HUES64 (cell line): ENCODE results near the gene NHS.
A peak's percentile ranks its signal among the peaks of the same experiment; 100 is the strongest.

Experiments
- H3K27ac ChIP-seq: 2 replicates; pipeline ENCODE4 v1.7.0; 2013; ENCODE audit warnings: low read depth, low read length, inconsistent platforms
- H3K27me3 ChIP-seq: 2 replicates; pipeline ENCODE4 v1.6.1; 2013; ENCODE audit warnings: mild to moderate bottlenecking, low read length; ENCODE audit not compliant: insufficient read depth
- H3K36me3 ChIP-seq: 2 replicates; pipeline ENCODE4 v1.6.1; 2013; ENCODE audit warnings: mild to moderate bottlenecking, low read length; ENCODE audit not compliant: insufficient read depth
- H3K4me1 ChIP-seq: 2 replicates; pipeline ENCODE4 v1.6.1; 2013; ENCODE audit warnings: mild to moderate bottlenecking, low read length, moderate library complexity; ENCODE audit not compliant: insufficient read depth
- H3K4me3 ChIP-seq: 2 replicates; pipeline ENCODE4 v1.5.1; 2013; ENCODE audit warnings: mild to moderate bottlenecking, low read length, moderate library complexity
- H3K9ac ChIP-seq: 2 replicates; pipeline ENCODE4 v1.6.1; 2013; ENCODE audit warnings: mild to moderate bottlenecking, low read depth, low read length
- H3K9me3 ChIP-seq: 2 replicates; pipeline ENCODE4 v1.6.1; 2013; ENCODE audit warnings: low read depth, low read length; ENCODE audit not compliant: insufficient read depth
- WGBS: fragments of 150-250, 120-280 bp; methylation state at CpG from one replicate; pipeline ENCODE4 v1.1.7; 2013; ENCODE audit warnings: missing lambda C conversion rate; 5-methylcytosine and 5-hydroxymethylcytosine counted together

Gene NHS

GRCh38 chrX:17735406-17735805 lies 360.4 kb downstream of the NHS start:
- Histone ChIP-seq H3K4me3 (no peak overlapping the region), H3K9me3 (no peaks in the 10 kb centered on the region), H3K4me1 (no peaks in the 10 kb centered on the region), H3K27me3 (peaks cover 27% of the 10 kb centered on the region), H3K9ac (no peak overlapping the region), H3K36me3 (no peaks in the 10 kb centered on the region), H3K27ac (no peak overlapping the region)
- WGBS: 90% methylated on average over 5 of the region's 5 CpGs

GRCh38 chrX:17736478-17736855 lies 361.5 kb downstream of the NHS start:
- peak overlapping the region; percentile 56 for H3K4me3 ChIP-seq
- peak overlapping the region; percentile 61; the same call in 1 of the 2 replicates for H3K9ac ChIP-seq

GRCh38 chrX:17736856-17737709 lies 362.1 kb downstream of the NHS start, which contains the start of gene SCML1:
SCML1 (plus strand) TSS chrX:17737493; CDS start chrX:17744187, 6,694 bp downstream.
- Histone ChIP-seq H3K27ac (peak within 1 kb of the TSS; percentile 54; the same call in 1 of the 2 replicates), H3K27me3 (peaks cover 27% of the 10 kb centered on the region), H3K4me3 (peak within 1 kb of the TSS; percentile 66), H3K9ac (peak within 1 kb of the TSS; percentile 61; the same call in 1 of the 2 replicates), H3K9me3 (no peaks in the 10 kb centered on the region), H3K36me3 (no peaks in the 10 kb centered on the region), H3K4me1 (no peaks in the 10 kb centered on the region)
- WGBS: under 1% methylated on average over 58 of the region's 67 CpGs

More at GRCh38 chrX:17736478-17736855, 361.5 kb downstream of the NHS start:
- 79% methylated on average over 4 of the region's 5 CpGs for WGBS
- Histone ChIP-seq H3K36me3 (no peaks in the 10 kb centered on the region), H3K9me3 (no peaks in the 10 kb centered on the region), H3K27me3 (peaks cover 27% of the 10 kb centered on the region), H3K27ac (peak overlapping the region; percentile 54; the same call in 1 of the 2 replicates), H3K4me1 (no peaks in the 10 kb centered on the region)

- Histone ChIP-seq H3K27me3 (peaks cover 27% of the 10 kb centered on the region), H3K9me3 (no peaks in the 10 kb centered on the region), H3K27ac (no peak overlapping the region), H3K4me1 (no peaks in the 10 kb centered on the region), H3K9ac (no peak overlapping the region), H3K36me3 (no peaks in the 10 kb centered on the region), H3K4me3 (peak overlapping the region; percentile 66)
- WGBS: 2% methylated on average over 14 of the region's 15 CpGs
Measured at GRCh38 chrX:17737710-17737985, 362.6 kb downstream of the NHS start.

GRCh38 chrX:17737986-17738713 lies 363.1 kb downstream of the NHS start:
- H3K9me3 ChIP-seq: no peaks in the 10 kb centered on the region
- H3K36me3 ChIP-seq: no peaks in the 10 kb centered on the region
- under 1% methylated on average over 45 of the region's 45 CpGs for WGBS
- no peak overlapping the region for H3K9ac ChIP-seq
- H3K4me1 ChIP-seq: no peaks in the 10 kb centered on the region
- H3K4me3 ChIP-seq: peak overlapping the region; percentile 66
- no peak overlapping the region for H3K27ac ChIP-seq
- peaks cover 27% of the 10 kb centered on the region for H3K27me3 ChIP-seq

GRCh38 chrX:17738737-17739535 lies 363.9 kb downstream of the NHS start:
- peak overlapping the region; percentile 66 for H3K4me3 ChIP-seq
- peaks cover 27% of the 10 kb centered on the region for H3K27me3 ChIP-seq
- H3K9ac ChIP-seq: no peak overlapping the region
- no peaks in the 10 kb centered on the region for H3K4me1 ChIP-seq
- H3K36me3 ChIP-seq: no peaks in the 10 kb centered on the region
- no peak overlapping the region for H3K27ac ChIP-seq
- H3K9me3 ChIP-seq: no peaks in the 10 kb centered on the region
- WGBS: 73% methylated on average over 6 of the region's 6 CpGs

- Histone ChIP-seq H3K36me3 (no peaks in the 10 kb centered on the region), H3K9ac (no peak overlapping the region), H3K9me3 (no peaks in the 10 kb centered on the region), H3K4me3 (no peak overlapping the region), H3K4me1 (no peaks in the 10 kb centered on the region), H3K27ac (no peak overlapping the region), H3K27me3 (peaks cover 27% of the 10 kb centered on the region)
- WGBS: 91% methylated on average over 11 of the region's 11 CpGs
Measured at GRCh38 chrX:17740137-17741122, 365.4 kb downstream of the NHS start.

GRCh38 chrX:17741123-17741511 lies 366.1 kb downstream of the NHS start:
- Histone ChIP-seq H3K27me3 (peaks cover 27% of the 10 kb centered on the region), H3K4me3 (no peak overlapping the region), H3K9me3 (no peaks in the 10 kb centered on the region), H3K9ac (no peak overlapping the region), H3K27ac (no peak overlapping the region), H3K4me1 (no peaks in the 10 kb centered on the region), H3K36me3 (no peaks in the 10 kb centered on the region)
- WGBS: 65% methylated on average over 9 of the region's 9 CpGs

- peaks cover 11% of the 10 kb centered on the region for H3K27me3 ChIP-seq
- H3K4me3 ChIP-seq: no peak overlapping the region
- WGBS: no CpG with 5 or more reads among the region's 2 CpGs
- H3K36me3 ChIP-seq: no peaks in the 10 kb centered on the region
- H3K4me1 ChIP-seq: no peaks in the 10 kb centered on the region
- no peak overlapping the region for H3K9ac ChIP-seq
- no peak overlapping the region for H3K27ac ChIP-seq
- no peaks in the 10 kb centered on the region for H3K9me3 ChIP-seq
Measured at GRCh38 chrX:17743913-17744312, 368.9 kb downstream of the NHS start.

GRCh38 chrX:17744896-17745523 lies 370.0 kb downstream of the NHS start:
- H3K4me3 ChIP-seq: no peak overlapping the region
- H3K27ac ChIP-seq: no peak overlapping the region
- no peaks in the 10 kb centered on the region for H3K4me1 ChIP-seq
- no peak overlapping the region for H3K9ac ChIP-seq
- H3K36me3 ChIP-seq: no peaks in the 10 kb centered on the region
- H3K27me3 ChIP-seq: peaks cover 3% of the 10 kb centered on the region; the same call in 1 of the 2 replicates
- WGBS: no CpG with 5 or more reads among the region's 2 CpGs
- no peaks in the 10 kb centered on the region for H3K9me3 ChIP-seq
